SU-DHL-6 (cell line): Measurements from ENCODE around the gene DNAJC8.

Experiments used
- H2AFZ ChIP-seq: fragments of 200-600 bp; sonication (generic); 2 replicates; pipeline ENCODE4 v1.6.1; 2014; ENCODE audit warnings: low read depth, mild to moderate bottlenecking, moderate library complexity, mixed read lengths, antibody characterized with exemption, low read length; ENCODE audit not compliant: severe bottlenecking
- H3F3A ChIP-seq: fragments of 200-600 bp; shearing (Covaris generic); 2 replicates; pipeline ENCODE4 v1.6.0; 2016; ENCODE audit warnings: antibody characterized with exemption, mild to moderate bottlenecking; ENCODE audit not compliant: insufficient read depth
- H3K27ac ChIP-seq: fragments of 200-600 bp; sonication (generic); 2 replicates; pipeline ENCODE4 v1.5.1; 2016; ENCODE audit warnings: low read depth, mild to moderate bottlenecking, low read length, moderate library complexity, mixed read lengths
- H3K27me3 ChIP-seq: fragments of 200-600 bp; sonication (generic), shearing (Covaris generic); 2 replicates; pipeline ENCODE4 v1.6.0; 2014; ENCODE audit warnings: mild to moderate bottlenecking, low read length
- H3K36me3 ChIP-seq: fragments of 200-600 bp; sonication (generic); 2 replicates; pipeline ENCODE4 v1.6.1; 2014; ENCODE audit warnings: mild to moderate bottlenecking, low read length, mixed read lengths
- H3K4me2 ChIP-seq: fragments of 300-600, 200-600 bp; shearing (Covaris generic), sonication (generic); 2 replicates; pipeline ENCODE4 v1.6.0; 2014; ENCODE audit warnings: low read length, low read depth, mild to moderate bottlenecking; ENCODE audit not compliant: poor library complexity, severe bottlenecking
- H3K4me3 ChIP-seq: fragments of 200-600 bp; sonication (generic); 2 replicates; pipeline ENCODE4 v1.5.1; 2014; ENCODE audit warnings: antibody characterized with exemption, low read length, mild to moderate bottlenecking, mixed read lengths; ENCODE audit not compliant: insufficient read depth, poor library complexity, severe bottlenecking
- H3K79me2 ChIP-seq: fragments of 200-600 bp; sonication (generic); 2 replicates; pipeline ENCODE4 v1.6.1; 2014; ENCODE audit warnings: mild to moderate bottlenecking, low read length, moderate library complexity; ENCODE audit not compliant: insufficient read depth
- H3K9ac ChIP-seq: fragments of 200-600 bp; sonication (generic); 2 replicates; pipeline ENCODE4 v1.7.0; 2014; ENCODE audit warnings: mild to moderate bottlenecking, low read length
- H3K9me2 ChIP-seq: fragments of 200-600 bp; sonication (generic); replicated peaks from 2 replicates; pipeline ENCODE4 v1.6.1; 2014; ENCODE audit warnings: low read length; ENCODE audit not compliant: insufficient read depth
- H3K9me3 ChIP-seq: fragments of 200-600 bp; sonication (generic); 2 replicates; pipeline ENCODE4 v1.6.1; 2014; ENCODE audit warnings: low read length, mixed read lengths; ENCODE audit not compliant: insufficient read depth
- H4K20me1 ChIP-seq: fragments of 200-600 bp; sonication (generic); 2 replicates; pipeline ENCODE4 v1.6.1; 2014; ENCODE audit warnings: low read depth, mild to moderate bottlenecking, antibody characterized with exemption, low read length, moderate library complexity, mixed read lengths
- EZH2phosphoT487 ChIP-seq: fragments of 200-600 bp; sonication (generic), shearing (Covaris generic); conservative IDR thresholded peaks from 2 replicates; pipeline ENCODE4 v1.6.1; 2018; ENCODE audit warnings: mild to moderate bottlenecking, antibody characterized with exemption, low read length, moderate library complexity, mixed read lengths
- TF ChIP-seq, protein P1 (sequence below): fragments of 200-600 bp; sonication (generic); IDR thresholded peaks from one replicate; pipeline ENCODE4 v1.5.1; 2017; ENCODE audit warnings: antibody characterized with exemption, mild to moderate bottlenecking, low read length, moderate library complexity; ENCODE audit not compliant: insufficient read depth, poor library complexity, severe bottlenecking

The DNAJC8 gene

GRCh38 chr1:28194326-28195035, 38.3 kb downstream of the DNAJC8 start:
- Histone ChIP-seq H3K27ac (no peak overlapping the region), H3K4me3 (no peak overlapping the region)

DNA sequence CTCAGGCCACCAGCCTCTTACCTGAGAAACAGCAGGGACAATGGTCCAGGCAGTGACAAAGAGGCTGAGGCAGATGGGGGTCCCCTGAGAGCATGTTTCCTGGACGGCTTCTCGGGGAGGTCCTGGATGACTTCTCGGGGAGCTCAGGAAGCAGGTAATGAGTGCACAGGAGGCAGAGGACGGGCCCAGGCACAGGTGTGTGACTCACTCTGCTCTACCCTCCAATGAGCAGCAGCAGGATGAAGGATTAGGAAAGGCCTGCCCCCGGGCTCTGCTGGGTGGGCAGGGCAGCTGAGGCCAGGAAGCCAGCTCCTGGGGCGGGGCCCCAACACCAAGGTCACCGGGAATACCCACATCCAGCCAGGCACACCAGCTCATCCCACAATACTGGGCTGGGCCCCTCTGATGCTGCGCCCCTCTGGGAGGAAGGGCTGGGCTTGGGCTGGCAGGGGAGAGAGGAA, 39.1 kb downstream of the DNAJC8 start:
- Histone ChIP-seq H3K4me2 (no peak overlapping the region), H3K79me2 (no peaks in the 10 kb centered on the region), H3F3A (peaks cover 10% of the 10 kb centered on the region), H3K27ac (no peak overlapping the region), H3K9me3 (no peaks in the 10 kb centered on the region), H3K4me3 (no peak overlapping the region), H4K20me1 (no peaks in the 10 kb centered on the region), H3K9ac (no peak overlapping the region), H3K36me3 (no peaks in the 10 kb centered on the region; the same call in 1 of the 2 replicates), H3K9me2 (no peaks in the 10 kb centered on the region), H3K27me3 (no peaks in the 10 kb centered on the region), H2AFZ (no peak overlapping the region)
- TF ChIP-seq, protein P1, sequence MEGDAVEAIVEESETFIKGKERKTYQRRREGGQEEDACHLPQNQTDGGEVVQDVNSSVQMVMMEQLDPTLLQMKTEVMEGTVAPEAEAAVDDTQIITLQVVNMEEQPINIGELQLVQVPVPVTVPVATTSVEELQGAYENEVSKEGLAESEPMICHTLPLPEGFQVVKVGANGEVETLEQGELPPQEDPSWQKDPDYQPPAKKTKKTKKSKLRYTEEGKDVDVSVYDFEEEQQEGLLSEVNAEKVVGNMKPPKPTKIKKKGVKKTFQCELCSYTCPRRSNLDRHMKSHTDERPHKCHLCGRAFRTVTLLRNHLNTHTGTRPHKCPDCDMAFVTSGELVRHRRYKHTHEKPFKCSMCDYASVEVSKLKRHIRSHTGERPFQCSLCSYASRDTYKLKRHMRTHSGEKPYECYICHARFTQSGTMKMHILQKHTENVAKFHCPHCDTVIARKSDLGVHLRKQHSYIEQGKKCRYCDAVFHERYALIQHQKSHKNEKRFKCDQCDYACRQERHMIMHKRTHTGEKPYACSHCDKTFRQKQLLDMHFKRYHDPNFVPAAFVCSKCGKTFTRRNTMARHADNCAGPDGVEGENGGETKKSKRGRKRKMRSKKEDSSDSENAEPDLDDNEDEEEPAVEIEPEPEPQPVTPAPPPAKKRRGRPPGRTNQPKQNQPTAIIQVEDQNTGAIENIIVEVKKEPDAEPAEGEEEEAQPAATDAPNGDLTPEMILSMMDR: no peak
- no peak for TF ChIP-seq EZH2phosphoT487

More at GRCh38 chr1:28194326-28195035, 38.3 kb downstream of the DNAJC8 start:
- Histone ChIP-seq H3K9ac (no peak overlapping the region), H4K20me1 (no peaks in the 10 kb centered on the region), H3K9me2 (no peaks in the 10 kb centered on the region), H3K79me2 (no peaks in the 10 kb centered on the region), H3K4me2 (no peak overlapping the region), H3K9me3 (no peaks in the 10 kb centered on the region), H3K27me3 (no peaks in the 10 kb centered on the region), H3F3A (peaks cover 5% of the 10 kb centered on the region), H3K36me3 (peaks cover 7% of the 10 kb centered on the region), H2AFZ (no peak overlapping the region)
- TF ChIP-seq EZH2phosphoT487: no peak
- TF ChIP-seq, protein P1: no peak

GRCh38 chr1:28190996-28191645, 41.7 kb downstream of the DNAJC8 start:
- H4K20me1 ChIP-seq: no peaks in the 10 kb centered on the region
- no peak overlapping the region for H3K27ac ChIP-seq
- no peaks in the 10 kb centered on the region for H3K9me2 ChIP-seq
- H3K4me2 ChIP-seq: no peak overlapping the region
- H3F3A ChIP-seq: peaks cover 15% of the 10 kb centered on the region
- no peak overlapping the region for H3K4me3 ChIP-seq
- no peak overlapping the region for H2AFZ ChIP-seq
- TF ChIP-seq, protein P1: no peak
- no peak for TF ChIP-seq EZH2phosphoT487
- no peaks in the 10 kb centered on the region for H3K9me3 ChIP-seq
- H3K9ac ChIP-seq: no peak overlapping the region
- no peaks in the 10 kb centered on the region for H3K79me2 ChIP-seq
- H3K27me3 ChIP-seq: no peaks in the 10 kb centered on the region
- H3K36me3 ChIP-seq: no peaks in the 10 kb centered on the region
